HG02943 (cell line): ENCODE results near the gene FMN2.
"Not testable (repeated sequence)": the region's sequence is repeated elsewhere in the genome, so short reads cannot be mapped to it uniquely, and the experiment has no call there.

ENCODE experiments used
- ATAC-seq: cut with Tn5 transposase; IDR thresholded peaks from one replicate; pipeline ENCODE4 v1.9.1; 2021; ENCODE audit warnings: mild to moderate bottlenecking, low read depth, moderate library complexity; ENCODE audit not compliant: unreplicated experiment

FMN2 gene

DNA sequence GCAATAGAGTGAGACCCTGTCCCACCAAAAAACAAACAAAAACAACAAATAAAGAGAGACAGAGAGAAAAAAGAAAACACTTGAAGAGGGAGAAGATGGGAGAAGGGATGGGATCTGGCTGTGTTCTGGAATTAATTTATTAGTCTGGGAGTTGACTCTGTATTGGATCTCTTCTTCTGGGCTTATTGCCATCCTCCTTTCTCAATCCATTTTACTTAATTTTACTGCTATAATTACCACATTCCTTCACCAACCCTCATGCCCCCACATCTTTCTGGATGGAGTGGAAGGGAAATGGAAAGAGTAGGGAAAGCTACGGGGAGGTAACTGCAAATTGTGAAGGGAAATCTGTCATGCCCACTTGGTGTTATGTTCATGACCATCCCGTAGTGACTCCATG, 42.9 kb downstream of the FMN2 start:
- no peak for ATAC-seq

GRCh38 chr1:240136402-240136801, 44.7 kb downstream of the FMN2 start:
- no peak for ATAC-seq

DNA sequence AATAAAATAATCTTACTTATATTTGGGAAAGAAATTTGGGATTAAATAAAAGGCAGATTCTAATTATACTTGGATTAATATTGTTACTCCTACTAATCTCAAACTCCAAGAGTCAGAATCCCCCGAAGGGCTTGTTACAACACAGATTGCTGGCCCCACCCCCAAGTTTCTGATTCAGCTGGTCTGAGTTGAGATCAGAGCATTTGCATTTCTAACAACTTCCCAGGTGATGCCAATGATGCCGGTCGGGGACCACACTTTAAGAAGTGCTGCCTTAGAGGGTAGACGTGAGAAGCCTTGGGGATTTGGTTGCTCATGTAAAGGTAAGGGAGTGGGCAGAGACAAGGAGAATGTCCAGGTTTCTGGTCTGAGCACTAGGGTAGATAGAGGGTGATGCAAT, 47.2 kb downstream of the FMN2 start:
- ATAC-seq, result no peak

- no peak for ATAC-seq
Measured at GRCh38 chr1:240139511-240139910, 47.8 kb downstream of the FMN2 start.

DNA sequence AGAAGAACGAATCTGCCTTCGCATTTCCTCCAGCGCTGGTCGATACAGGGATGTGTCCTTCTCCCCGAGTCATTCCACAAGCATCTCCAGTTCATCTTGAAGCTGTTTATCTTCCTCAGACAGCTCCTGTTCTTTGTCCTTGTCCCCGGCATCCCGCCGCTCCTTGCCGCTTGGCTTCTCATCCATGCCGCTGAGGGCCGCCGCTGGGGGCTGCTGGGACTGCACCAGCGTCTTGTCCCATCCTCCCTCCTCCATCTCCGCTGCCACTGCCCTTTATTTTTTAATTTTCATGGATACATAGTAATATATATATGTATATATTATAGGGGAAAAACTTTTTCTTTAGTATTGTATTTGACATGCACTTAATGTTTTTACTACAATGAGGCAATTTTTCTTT, 53.4 kb downstream of the FMN2 start:
- no peak for ATAC-seq

- no peak for ATAC-seq
Measured at GRCh38 chr1:240148333-240148732, 56.6 kb downstream of the FMN2 start.

DNA sequence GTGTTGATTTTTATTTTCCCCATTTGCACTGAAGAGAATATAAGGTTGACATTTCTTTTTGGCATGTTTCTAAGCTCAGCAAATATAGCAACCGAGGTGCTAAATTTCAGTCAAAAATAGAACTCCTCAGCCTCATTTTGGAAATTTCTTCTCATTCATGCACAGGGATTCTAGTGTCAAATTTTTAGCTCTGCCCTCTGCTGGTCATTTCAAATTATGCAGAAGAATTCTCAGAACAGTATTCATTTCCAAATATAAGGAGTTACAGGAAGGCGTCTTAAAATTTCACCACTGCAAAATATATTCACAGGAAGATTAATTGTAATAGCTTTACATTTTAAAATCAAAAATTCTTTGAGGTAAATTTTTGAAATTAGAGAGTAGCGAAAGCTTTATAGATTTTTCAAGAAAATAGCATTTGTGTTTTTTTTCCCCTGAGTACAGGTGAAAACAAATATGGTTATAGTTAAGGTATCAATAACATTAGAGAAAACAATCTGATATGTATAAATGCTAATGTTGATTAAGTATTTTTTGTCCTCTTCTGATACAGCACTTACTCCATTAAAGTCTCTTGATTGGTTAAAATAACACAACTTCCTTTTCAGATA, 57.9 kb downstream of the FMN2 start:
- no peak for ATAC-seq

- ATAC-seq, result no peak
Measured at GRCh38 chr1:240151136-240151735, 59.6 kb downstream of the FMN2 start.

GRCh38 chr1:240152611-240153297, 61.1 kb downstream of the FMN2 start:
- no peak for ATAC-seq

GRCh38 chr1:240155605-240156004, 63.9 kb downstream of the FMN2 start:
- ATAC-seq, result no peak

DNA sequence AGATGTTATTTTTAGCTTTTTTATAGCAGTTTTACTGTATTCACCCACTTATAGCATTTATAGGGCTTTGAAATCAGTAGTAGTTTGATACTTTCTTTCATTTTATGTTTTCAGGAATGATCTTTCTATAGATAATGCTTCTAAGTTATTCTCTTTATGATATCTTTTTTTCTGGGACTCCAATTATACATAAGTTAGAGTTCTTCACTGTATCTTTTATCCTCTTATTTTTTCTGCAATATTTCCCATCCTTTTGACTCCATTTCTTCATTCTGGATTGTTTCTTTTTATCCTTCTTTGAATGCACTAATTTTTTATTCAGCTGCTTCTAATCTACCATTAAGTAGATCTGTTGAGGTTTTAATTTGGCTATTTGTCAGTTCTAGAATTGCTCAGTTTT, 73.1 kb downstream of the FMN2 start:
- ATAC-seq, result no peak

DNA sequence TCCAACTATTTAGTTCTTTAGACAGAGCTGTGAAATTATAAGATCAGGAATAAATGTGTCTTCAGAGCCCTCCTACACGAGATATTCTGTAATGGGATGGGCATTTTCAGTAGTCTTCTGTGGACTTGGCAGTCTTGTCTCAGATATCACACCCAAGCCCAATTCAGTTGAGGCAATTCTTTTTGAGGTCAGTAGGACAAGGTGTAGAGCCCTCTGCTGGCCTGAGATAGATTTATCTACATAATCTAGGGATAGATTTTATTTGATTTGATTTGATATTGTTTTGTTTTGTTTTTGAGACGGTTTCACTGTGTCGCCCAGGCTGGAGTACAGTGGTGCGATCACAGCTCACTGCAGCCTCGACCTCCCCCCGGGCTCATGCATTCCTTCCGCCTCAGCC, 77.5 kb downstream of the FMN2 start:
- no peak for ATAC-seq

DNA sequence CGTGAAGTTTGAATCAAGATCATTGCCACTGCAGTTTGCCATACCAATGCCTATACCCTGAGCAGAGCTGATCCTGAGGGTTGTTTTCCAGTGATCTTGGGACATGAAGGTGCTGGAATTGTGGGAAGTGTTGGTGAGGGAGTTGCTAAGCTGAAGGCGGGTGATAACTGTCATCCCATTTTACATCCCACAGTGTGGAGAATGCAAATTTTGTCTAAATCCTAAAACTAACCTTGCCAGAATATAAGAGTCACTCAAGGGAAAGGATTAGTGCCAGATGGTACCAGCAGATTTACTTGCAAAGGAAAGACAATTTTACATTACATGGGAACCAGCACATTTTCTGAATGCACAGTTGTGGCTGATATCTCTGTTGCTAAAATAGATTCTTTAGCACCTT, 78.6 kb downstream of the FMN2 start:
- ATAC-seq, result no peak

DNA sequence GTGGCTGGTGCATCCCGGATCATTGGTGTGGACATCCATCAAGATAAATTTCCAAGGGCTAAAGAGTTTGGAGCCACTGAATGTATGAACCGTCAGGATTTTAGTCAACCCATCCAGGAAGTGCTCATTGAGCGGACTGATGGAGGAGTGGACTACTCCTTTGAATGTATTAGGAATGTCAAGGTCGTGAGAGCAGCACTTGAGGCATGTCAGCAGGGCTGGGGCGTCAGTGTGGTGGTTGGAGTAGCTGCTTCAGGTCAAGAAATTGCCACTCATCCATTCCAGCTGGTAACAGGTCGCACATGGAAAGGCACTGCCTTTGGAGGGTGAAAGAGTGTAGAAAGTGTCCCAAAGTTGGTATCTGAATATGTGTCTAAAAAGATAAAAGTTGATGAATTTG, 79.1 kb downstream of the FMN2 start:
- no peak for ATAC-seq

GRCh38 chr1:240171907-240172306, 80.2 kb downstream of the FMN2 start:
- ATAC-seq, result no peak

DNA sequence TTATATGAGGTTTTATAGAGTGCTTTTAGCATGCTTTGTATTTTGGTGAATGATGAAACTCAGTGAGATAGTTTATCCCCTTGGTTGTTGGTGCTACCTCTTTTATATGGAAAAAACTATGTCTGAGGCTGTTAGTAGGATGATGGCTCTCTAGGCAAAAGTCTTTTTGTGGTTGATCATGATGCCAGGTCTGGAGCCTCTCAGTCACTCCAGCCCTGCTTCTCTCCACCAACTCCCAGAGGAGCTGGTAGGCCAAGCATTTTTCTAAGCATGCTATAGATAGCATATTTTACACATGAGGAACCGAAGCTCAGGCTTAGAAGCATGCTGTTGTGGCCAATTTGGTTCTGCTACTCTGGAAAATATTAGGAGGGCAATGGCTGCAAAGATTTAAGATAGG, 82.2 kb downstream of the FMN2 start:
- ATAC-seq, result no peak

- ATAC-seq, result no peak
Measured at GRCh38 chr1:240174734-240175133, 83.1 kb downstream of the FMN2 start.

GRCh38 chr1:240178366-240178765, 86.7 kb downstream of the FMN2 start:
- no peak for ATAC-seq

DNA sequence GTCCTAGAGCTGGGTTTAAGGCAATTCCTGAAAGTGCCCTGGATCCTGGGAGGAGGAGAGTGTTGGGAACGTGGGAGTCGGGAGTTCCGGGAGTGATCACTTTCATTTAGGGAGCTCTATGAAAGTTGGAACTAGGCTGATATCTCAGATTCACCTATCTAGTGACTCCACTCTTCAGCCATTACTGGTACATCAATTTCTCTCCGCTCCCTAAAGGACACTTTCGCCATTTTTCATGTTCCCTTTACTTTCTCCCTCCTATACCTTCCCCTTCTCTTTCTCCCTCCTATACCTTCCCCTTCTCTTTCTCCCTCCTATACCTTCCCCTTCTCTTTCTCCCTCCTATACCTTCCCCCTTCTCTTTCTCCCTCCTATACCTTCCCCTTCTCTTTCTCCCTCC, 93.0 kb downstream of the FMN2 start:
- not testable (repeated sequence) for ATAC-seq

DNA sequence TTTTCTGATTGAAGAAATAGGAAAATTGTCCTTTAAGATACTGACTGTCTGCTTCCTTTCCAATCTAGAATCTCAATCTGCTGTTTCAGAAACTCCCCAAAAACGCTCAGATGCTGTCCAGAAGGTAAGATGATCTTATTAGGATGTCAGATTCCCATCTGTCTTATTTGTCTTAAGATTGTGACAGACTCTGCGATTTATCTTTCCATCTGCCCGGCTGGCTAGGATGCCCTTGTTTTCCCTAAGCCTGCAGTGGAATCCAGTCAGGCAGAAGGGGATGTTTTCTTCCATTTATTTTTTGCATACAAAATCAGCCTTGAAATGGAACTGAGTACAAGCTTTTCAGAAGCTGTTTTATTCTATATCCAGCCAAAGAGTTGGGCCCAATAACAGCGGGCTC, 96.5 kb downstream of the FMN2 start:
- ATAC-seq, result no peak

- ATAC-seq, result no peak
Measured at GRCh38 chr1:240189386-240189989, 97.8 kb downstream of the FMN2 start.
